SKM-1 treated with dmso at 0.1 percent for 144 hours (cell line): Measurements from ENCODE around the gene NABP1.
A peak's percentile ranks its signal among the peaks of the same experiment; 100 is the strongest.
"Not testable (repeated sequence)": the region's sequence is repeated elsewhere in the genome, so short reads cannot be mapped to it uniquely, and the experiment has no call there.

Source experiments
- DNase-seq: peaks from one replicate; lab custom pipeline; 2025; ENCODE audit not compliant: unreplicated experiment; lab: John Stamatoyannopoulos, UW

The NABP1 gene

GRCh38 chr2:191677646-191678436 lies at the start of gene NABP1:
Gene NABP1, plus strand, starts transcription at chr2:191678136. Its CDS starts 479 bp downstream, at chr2:191678615.
- DNase-seq = peak; percentile 95

- DNase-seq = no peak
Observed at GRCh38 chr2:191629001-191629453, 48.9 kb upstream of the NABP1 start.

- DNase-seq = no peak
Observed at GRCh38 chr2:191629976-191630712, 47.8 kb upstream of the NABP1 start.

DNA sequence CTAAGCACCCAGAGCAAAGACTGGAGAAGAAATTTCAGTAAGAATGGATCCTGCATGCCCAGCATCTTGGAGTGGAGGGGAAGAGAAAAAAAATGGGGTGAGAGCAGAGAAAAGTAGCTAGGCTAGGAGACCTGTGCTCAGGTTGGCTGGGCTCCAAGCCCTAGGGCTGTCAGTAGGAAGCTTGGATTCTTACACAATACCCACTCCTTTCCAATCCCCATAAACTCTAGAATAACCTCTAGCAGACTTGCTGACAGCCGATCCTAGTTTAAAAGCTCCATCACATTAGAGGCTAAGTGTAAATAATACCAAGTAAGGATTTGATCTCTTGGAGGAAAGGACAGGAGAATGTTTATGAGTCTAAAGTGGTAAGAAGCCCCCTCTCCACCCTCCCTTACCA lies 46.2 kb upstream of the NABP1 start:
- peak; percentile 13 for DNase-seq

DNA sequence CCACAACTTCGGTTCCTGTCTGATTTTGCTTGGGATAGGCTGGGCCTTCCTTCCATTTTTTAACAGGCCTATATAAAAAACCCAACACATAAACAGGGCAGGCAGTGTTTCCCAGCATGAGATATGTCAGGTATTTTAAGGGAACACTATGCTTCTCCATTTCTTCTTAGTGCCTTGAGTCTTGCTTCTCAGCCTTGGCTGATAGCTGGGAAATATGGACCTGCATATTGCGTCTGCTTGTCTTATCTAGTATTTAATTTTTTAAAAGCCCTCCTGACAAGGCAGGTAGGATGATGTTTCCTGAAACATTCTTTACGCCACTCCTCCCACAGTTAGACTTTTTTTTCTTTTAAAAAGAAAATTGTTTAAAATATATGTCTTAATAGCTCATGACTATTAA lies 45.5 kb upstream of the NABP1 start:
- no peak for DNase-seq

GRCh38 chr2:191634791-191635190 lies 43.1 kb upstream of the NABP1 start:
- DNase-seq = no peak

GRCh38 chr2:191635333-191636234 lies 42.4 kb upstream of the NABP1 start:
- no peak for DNase-seq

- no peak for DNase-seq
Observed at GRCh38 chr2:191636235-191636543, 41.7 kb upstream of the NABP1 start.

DNA sequence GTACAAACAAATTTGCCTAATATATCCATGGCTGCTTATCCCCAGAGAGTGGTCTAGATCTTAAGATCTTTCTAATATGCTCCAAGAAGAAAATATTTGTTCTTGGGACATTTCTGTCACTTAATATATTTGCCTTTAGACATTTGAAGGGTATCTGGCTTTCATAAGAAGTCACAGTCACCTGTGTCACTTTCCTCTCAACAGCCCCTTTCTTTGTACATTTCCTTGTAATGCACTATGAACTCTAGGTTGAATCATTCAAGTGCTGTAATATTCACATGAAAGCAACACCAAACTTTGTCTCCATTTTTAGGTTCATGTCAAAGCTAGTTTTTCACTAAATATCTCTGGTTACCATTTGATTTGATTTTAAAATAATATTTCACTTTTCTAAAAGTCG lies 41.4 kb upstream of the NABP1 start:
- no peak for DNase-seq

GRCh38 chr2:191637182-191638078 lies 40.5 kb upstream of the NABP1 start:
- DNase-seq = no peak

GRCh38 chr2:191638079-191638801 lies 39.7 kb upstream of the NABP1 start:
- DNase-seq = no peak

GRCh38 chr2:191638802-191639172 lies 39.1 kb upstream of the NABP1 start:
- DNase-seq = no peak

DNA sequence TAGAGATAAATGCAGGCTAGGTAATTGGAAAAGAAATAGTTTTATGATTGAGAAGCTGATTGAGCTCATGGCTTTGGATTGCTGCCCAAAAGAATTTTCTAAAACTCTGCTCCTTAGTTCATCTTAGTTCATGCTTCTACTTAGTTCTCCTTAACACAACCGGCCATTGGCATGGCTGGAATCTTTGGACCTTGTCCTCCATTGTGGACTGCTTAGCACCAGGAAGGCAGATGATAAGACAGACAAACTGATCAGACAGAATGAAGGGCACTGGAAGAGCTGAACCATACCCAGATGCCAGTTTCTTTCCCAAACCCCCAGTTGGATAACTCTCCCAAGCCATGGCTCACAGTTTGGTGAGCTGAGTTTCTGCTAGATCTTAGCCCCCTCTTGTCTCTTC lies 36.3 kb upstream of the NABP1 start:
- DNase-seq = no peak

- DNase-seq = no peak
Observed at GRCh38 chr2:191642541-191642940, 35.4 kb upstream of the NABP1 start.

- no peak for DNase-seq
Observed at GRCh38 chr2:191643429-191643828, 34.5 kb upstream of the NABP1 start.

DNA sequence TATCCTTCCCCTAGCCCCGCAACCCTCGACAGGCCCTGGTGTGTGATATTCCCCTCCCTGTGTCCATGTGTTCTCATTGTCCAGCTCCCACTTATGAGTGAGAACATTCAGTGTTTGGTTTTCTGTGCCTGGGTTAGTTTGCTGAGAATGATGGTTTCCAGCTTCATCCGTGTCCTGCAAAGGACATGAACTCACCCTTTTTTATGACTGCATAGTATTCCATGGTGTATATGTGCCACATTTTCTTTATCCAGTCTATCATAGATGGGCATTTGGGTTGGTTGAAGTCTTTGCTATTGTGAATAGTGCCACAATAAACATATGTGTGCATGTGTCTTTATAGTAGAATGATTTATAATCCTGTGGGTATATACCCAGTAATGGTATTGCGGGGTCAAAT lies 33.3 kb upstream of the NABP1 start:
- DNase-seq = not testable (repeated sequence)

GRCh38 chr2:191645032-191645431 lies 32.9 kb upstream of the NABP1 start:
- DNase-seq = no peak

- peak; percentile 31 for DNase-seq
Observed at GRCh38 chr2:191645434-191646162, 32.3 kb upstream of the NABP1 start.
